Activated CD8-positive, alpha-beta memory T cell treated with anti-CD3 and anti-CD28 coated beads for 36 hours (primary cell): ENCODE data around the gene ZFAND3. TPM values are rescaled to one million over a fixed set of nuclear protein-coding genes. Genes with fewer than 3 reads are reported as not detected.

Experiments used
- CTCF ChIA-PET: fragments of 350-600 bp; sonication (Branson Sonifier 250); formaldehyde crosslinking; loops from one replicate; lab custom pipeline; 2021; ENCODE audit warnings: antibody characterized with exemption; lab: Charles Lee
- POLR2A ChIA-PET: fragments of 350-600 bp; sonication (Branson Sonifier 250); formaldehyde crosslinking; loops from one replicate; lab custom pipeline; 2021; ENCODE audit warnings: antibody characterized with exemption; lab: Charles Lee
- total RNA-seq, 2 experiments: library from RNA; stranded (reverse); gene quantifications; one replicate each; pipeline ENCODE4 v1.2.3, GENCODE V29; 2021

ZFAND3 gene
- total RNA-seq, 2 experiments from 2014 or later: 29.3 TPM

DNA sequence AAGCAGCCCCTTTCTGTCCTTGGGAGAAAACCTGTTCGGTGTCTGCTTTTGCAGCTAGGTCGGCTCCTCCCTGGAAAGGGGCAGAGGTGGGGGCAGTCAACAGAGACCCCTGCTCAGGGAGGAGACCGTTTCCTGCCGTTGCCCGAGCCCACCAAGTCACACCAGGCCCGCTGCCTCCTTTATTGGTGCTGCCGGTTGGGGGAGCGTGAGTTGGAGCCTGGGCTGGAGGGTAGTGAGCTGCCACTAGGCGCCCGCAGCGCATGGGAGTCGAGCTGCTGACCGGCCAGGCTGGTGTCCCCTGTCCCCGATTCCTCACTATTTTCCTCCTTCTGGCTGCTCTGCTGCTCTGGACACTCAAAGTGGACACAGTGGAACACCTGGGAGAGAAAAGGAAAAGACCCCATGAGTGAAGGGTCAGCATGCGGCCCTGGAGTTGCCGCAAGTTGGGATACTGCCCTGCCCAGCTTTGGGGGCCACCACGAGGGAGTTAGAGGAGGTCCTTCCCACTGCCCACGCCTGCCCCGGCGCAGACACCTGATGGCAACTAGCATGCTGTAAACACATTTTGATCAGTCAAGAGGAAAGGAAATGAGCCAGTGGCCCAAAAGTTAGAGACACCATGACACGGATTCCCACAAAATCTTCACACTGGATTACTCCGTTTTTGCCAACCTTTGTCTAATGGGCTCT lies 355.4 kb downstream of the ZFAND3 start:
- ChIA-PET POLR2A (no interaction called here), CTCF (no interaction called here)

DNA sequence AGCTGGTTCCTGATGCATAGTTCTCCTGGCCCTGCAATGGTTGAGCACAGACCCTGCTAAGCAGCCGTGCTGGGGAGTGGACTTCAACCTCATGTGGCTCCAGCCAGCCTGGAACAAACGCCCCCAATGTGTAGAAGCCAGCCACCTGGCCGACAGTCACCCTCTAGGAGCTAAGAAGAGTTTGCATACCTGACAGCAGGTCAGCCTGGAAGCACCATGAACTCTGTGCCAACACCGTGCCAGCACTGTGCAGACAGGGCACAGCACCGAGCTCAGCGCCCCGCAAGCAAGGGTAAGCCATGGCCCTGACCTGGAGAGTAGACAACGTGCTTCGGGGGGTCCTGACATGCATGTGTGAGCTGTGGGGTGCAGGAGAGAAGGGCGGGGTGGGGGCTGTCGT lies 356.3 kb downstream of the ZFAND3 start:
- ChIA-PET POLR2A (interaction anchor here (1.1 kb wide), 1 partner anchor 20 kb away, joined by 3 read pairs; no protein-coding TSS in a partner anchor), CTCF (no interaction called here)

DNA sequence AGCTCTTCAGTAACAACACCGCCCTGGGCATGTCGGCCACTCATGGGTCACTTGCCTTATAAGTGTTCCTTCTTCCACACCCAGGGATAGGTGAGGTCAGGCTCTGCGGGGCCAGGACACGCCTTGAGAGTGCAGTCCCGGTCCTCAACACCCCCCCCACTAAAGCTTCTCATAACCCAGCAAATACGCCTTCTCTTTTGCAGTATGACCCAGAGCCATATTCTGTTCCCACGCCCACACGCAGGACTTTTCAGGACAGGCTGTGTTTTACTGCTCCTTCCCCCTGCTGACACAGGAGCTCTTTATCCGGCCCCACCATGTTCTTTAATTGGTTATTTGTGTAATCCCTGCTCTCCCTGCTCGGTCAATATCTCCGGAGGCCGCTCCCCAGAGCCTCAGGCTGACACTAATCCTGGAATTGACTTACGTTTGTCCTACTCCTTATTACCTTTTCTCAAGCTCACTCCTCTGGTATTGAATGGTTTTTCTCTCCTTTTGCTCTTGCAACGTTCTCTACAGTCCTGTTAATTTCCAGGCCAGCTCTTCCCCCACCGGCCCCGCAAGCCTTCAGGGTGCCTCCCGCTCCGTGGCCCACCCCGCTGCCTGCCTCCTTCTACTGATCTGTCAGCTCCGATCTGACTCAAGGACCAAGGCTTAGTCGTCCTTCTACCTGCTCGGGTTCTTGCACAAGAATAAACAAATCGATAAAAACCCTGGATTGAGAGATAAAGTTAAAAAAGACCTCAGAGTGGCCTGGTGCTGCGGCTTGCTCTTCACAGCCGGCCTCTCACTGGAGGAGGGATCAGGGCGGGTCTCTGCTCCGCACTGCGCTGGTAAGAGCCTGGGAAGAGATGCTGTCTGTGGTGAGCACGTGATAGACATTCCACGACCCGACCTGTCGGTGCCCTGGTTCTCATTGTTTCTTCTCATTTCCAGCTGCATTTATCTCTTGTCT lies 357.5 kb downstream of the ZFAND3 start:
- CTCF ChIA-PET: no interaction called here
- POLR2A ChIA-PET: no interaction called here

DNA sequence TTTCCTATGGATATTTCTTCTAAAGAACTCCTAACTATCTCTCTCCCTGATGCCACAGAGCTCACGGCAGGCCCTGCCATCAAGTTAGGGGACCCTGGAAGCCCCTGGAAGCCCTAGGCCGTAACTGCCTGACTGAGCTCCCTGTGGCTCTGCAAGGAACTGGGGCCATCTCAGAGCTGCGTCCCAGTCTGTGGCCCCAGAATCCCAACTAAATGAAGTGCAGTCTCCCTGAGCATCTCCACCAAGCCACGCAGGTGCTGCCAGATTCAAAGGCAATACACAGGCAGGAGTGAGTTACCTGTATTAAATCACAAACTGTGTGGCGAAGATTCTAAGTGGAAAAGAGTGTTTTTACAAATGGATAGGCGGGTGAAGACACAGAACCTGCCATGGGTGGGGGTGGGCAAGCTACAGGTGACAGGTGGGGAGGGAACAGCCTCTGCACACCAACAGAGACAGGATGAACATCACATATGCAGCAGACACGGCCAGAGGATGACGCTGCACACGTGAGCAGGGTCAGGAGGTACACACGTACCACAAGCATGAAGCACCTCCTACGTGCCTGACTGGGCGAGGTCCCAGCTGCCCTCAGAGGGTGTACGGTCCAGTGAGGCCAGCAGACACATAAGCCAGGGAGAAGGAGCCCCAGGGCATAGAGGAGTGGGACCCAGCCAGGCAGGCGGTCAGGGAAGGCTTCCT lies 358.5 kb downstream of the ZFAND3 start:
- ChIA-PET POLR2A (no interaction called here), CTCF (no interaction called here)

DNA sequence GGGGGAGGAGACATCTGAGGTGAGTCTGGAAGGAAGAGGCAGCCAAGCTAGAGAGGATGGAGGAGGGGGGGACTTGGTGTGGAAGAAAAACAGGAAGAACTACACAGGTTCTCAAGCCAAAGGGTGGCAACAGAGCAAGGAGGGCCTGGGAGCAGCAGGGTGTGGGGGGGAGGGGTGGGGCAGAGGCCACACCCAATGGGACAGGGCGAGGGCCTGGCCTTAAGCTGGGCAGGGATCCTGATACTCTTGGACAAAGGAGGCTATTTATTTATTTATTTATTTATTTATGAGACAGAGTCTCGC lies 359.0 kb downstream of the ZFAND3 start:
- CTCF ChIA-PET: no interaction called here
- POLR2A ChIA-PET: no interaction called here

DNA sequence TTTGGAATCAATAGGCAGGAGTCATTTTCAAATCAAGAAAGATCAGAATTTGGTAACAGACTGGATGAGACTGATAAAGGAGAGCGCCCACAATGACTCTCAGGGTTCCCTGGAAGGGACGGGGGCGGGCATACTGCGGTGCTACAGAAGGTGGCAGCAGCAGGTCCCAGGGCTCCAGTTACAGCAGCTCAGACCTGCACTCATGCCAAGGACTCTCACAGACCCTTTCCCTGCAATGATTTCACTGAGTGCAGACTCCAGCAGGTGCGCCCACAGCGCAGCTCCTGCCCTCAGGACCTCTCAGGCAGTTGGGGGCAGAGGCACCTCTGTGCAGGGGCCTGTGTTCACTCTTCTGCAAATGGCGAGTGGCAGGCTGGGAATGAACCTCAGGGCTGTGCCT lies 359.8 kb downstream of the ZFAND3 start:
- ChIA-PET POLR2A (no interaction called here), CTCF (interaction anchor here (1.0 kb wide), 1 partner anchor 315 kb away, joined by 3 read pairs; no protein-coding TSS in a partner anchor)

DNA sequence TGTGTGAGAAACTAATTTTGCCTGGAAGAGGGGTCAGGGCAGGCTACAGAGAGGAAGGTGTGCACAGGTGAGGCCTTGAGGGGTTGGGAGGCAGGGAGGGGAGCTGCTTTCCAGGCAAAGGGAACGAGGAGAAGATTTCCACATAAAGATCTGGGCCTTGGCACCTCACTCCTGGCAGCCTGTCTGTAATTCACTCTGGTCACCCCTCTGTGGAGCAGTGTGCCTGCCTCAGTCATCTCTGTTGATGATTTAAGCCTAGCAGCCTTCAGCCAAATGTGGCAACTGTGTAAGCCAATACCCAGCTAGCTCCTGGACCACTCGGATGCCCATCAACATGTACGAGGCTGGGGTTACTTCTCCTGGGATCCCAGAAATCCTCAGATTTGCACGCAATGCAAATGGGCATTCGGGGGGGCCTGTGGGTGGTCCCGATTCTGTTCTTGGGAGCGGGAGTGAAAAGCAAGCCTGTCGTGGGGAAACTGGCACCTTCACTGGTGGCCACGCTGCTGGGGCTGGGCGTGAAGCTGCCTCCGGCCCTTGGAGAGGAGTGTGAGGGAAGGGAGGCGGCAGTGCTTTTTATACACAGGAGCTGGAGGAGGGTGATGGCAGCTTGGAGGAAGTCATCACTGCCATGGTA lies 360.4 kb downstream of the ZFAND3 start:
- ChIA-PET CTCF (interaction anchor here (1.0 kb wide), 1 partner anchor 314 kb away, joined by 3 read pairs; no protein-coding TSS in a partner anchor), POLR2A (no interaction called here)

DNA sequence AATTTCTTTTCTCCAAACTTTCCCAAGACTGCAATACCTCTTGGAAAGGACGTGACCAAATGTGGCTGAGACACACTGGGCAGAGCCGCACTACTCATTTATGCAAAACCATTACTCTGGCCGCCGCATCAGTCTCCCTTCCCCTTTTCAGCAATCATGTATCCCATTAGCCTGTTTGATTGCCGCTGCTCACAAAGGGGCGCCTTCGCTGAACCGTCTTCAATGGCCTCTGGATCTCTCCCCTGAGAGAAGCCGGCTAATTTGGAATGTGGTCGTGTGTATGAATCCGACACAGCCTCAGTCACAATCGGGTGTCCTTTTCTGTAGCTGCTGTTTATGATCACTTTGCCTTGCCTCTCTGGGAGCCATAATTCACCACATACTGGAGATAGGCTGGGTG lies 361.1 kb downstream of the ZFAND3 start:
- POLR2A ChIA-PET: no interaction called here

DNA sequence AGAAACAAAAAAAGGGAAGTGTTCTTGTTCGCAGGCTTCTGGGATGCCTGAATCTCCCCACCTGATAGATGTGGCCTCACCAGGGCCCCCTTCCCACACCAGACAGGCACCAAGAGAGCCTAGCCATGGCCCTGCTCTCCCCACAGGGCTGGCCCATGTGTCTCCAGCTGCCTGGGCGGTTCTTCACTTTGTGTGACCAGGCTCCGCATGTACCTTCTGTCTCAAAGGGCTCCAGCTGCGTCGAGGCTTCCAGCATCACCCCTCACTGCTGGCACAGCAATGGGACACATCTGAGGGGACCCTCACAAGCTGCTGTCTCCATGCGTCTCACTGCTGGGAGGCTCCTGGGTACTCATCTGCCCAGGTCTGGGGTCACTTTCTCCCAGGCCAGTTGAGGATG lies 362.9 kb downstream of the ZFAND3 start:
- POLR2A ChIA-PET: no interaction called here
- CTCF ChIA-PET: no interaction called here

More for the DNA sequence above, 361.1 kb downstream of the ZFAND3 start:
- CTCF ChIA-PET: no interaction called here

DNA sequence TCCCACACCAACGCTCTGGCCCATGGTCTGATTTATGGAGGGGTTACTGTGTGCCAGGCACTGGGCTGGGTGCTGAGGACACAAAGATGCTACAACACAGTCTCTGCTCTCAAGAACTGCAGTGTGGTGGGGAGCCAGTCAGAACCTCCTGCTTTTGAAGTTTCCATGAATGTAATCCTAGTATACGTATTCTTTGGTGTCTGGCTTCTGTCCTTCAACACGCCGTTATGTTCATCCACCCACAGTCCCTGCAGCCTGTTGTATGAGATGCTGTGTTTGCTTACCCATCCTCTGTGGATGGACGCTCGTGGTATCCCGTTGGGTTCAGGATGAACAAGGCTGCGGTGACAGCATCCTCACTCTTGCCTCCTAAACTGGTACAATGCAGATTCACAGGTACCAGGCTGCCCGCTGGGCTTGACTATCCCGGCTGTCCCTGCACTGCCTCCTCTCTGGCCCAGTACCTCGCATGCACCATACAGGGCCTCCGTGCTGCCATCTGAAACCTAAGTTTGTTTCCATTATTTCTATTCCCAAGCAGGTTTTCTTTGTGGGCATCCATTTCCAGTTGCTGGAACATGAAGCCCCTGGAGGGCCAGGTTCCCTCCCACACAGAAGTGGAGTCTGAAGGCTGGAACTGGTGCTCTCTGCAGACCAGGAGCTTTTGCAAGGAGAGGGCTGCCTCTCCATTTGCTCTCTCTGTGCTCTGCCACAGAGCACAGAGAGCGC lies 364.5 kb downstream of the ZFAND3 start:
- ChIA-PET POLR2A (no interaction called here), CTCF (no interaction called here)

DNA sequence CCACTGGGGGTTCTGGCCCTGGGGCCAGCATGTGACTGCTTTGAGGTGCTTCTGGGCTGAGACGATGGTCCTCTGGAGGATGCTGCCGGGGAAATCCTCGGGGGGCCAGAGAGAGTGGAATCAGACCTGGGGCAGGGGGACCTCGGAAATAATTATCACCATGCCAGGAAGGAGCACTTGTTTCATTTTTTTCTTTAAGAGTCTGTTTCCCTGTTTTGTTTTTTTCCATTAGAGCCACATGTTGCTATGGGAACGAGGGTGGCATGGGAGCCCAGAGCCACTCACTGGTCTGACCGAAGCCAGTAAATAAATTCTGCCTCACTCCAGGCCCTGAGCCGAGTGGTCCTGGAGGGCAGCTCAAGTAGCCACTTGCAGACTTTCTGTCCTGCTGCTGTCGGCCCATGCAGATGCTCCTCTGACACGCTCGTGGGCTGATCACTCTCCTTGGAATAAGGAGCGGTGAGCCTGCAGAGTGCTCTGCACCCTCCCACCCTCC lies 365.1 kb downstream of the ZFAND3 start:
- ChIA-PET POLR2A (no interaction called here), CTCF (no interaction called here)

DNA sequence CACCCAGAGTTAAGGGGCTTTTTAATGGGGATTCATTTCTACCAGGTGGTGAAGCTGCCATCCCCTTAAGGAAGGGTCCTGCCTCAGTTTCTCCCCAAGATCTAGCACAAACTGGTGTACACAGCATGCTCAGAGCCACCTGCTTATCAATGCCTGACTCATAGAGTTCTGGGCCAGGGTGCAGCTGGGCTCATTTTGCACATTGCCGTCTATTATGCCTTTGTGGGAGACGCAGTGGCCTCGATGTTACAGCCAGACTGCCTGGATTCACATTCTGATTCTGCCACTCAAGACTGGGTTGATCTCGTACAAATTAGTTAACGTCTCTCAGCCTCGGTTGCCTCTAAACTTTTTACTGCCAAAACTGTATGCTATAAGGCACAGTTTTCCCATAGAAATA lies 365.7 kb downstream of the ZFAND3 start:
- POLR2A ChIA-PET: no interaction called here
- CTCF ChIA-PET: no interaction called here

DNA sequence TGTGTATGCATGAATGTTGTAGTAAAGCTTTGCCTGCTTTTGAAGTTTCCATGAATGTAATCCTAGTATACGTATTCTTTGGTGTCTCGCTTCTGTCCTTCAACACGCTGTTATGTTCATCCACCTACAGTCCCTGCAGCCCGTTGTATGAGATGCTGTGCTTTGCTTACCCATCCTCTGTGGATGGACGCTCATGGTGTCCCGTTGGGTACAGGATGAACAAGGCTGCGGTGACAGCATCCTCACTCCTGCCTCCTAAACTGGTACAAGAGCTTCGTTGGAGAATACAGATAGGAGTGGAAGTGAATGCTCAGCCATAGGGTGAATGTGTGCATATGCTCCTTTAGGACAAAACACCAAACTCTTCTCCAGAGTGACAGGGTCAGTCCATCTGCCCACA lies 366.2 kb downstream of the ZFAND3 start:
- POLR2A ChIA-PET: no interaction called here
- CTCF ChIA-PET: no interaction called here

DNA sequence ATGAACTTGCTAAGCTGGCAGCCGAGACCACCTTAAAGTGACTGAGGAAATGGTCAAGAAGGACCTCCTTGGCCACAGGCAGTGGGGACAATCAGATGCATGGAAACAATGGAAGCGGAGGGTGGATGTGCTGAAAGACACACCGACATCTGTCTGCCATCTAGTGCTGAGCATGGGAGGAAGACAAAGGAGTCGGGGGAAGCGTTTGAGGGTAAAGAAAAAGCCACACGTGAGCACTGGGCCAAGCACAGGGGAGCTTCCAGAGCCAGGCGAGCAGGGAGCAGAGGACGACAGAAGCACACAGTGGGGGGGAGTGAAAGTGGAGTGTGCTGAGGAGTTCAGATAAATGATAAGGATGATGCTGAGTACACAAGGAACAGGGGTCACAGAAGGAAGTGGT lies 367.8 kb downstream of the ZFAND3 start:
- ChIA-PET CTCF (no interaction called here), POLR2A (no interaction called here)

DNA sequence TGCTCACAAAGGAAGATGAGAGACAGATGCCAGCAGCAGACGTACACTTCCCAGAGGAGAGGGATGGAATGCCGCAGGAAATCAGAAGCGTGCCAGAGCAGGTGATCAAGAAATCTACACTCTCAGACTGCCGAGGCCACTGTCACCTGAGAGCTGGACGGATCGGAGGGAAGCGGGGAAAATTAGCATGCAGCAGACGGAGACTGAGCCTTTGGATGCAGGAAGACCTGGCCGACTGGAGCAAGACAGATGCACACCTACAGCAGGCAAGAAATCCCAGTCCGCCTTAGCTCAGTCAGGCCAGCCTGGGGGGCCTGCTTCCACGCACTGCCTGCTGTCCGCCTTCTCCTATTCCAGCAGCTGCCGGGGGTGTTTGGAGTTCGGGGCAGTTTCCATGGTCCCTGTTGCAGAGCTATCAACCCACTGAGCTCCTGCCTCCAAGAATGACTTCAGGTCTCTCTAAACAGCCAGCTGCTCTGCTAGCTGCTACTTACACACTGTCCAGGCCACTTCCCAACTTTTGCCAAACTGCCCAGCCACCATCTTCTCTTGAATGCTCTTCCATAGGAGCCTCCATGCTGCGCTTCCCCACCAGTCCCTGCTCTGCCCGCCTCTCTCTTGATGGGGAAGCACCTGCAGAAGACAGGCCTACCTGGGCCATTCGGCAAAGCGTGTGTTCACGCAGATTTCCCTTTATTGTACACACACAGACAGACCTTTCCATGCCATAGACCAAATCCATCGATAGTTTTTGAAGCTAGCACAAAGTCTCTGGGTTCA lies 368.5 kb downstream of the ZFAND3 start:
- ChIA-PET CTCF (no interaction called here), POLR2A (no interaction called here)

DNA sequence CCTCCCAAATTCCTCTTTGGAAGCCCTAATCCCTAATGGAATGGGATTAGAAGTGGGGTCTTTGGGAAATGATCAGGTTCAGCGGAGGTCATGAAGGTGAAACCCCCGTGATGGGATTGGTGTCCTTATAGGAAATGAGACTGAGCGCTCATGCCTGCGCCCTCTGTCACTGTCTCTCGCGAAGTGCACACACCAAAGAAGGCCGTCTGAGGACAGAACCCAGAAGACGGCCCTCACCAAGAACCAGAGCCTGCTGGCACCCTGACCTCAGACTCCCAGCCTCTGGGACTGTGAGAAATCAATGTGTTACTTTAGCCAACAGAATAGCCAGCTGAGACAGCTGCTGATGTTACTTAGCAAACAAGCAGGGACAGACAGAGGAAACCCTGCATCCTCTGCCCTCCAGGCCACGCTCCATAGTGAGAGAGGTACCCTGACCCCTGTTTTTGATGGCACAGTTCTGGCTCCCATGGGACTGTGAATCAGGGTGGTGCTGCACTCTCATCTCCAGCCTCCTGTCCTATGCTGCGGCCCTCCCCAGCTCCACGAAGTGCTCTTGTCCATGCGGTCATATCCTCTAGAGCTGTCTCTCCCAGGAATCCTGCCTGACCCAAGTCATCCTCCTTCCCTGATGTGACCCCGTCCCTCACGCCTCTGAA lies 369.3 kb downstream of the ZFAND3 start:
- ChIA-PET CTCF (no interaction called here), POLR2A (no interaction called here)

DNA sequence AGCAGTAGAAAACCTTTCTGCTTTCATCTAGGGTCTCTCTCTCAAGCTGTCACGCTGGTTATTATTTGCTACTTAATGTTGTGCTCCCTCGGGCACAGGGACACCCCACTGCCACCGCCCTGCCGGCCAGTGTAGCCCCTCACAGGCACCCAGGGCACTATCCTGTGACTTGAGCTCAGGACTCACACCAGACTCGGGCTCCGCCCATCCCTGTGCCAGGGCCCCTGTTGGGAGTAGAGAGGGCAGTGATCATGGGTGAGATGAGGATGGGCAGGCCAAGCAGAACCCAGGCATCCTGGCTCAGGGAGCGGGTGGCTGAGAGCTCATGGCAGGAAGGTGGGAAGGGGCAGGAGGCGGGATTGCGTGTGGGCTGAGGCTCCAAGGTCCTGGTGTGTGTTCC lies 371.9 kb downstream of the ZFAND3 start:
- CTCF ChIA-PET: no interaction called here
- POLR2A ChIA-PET: no interaction called here

DNA sequence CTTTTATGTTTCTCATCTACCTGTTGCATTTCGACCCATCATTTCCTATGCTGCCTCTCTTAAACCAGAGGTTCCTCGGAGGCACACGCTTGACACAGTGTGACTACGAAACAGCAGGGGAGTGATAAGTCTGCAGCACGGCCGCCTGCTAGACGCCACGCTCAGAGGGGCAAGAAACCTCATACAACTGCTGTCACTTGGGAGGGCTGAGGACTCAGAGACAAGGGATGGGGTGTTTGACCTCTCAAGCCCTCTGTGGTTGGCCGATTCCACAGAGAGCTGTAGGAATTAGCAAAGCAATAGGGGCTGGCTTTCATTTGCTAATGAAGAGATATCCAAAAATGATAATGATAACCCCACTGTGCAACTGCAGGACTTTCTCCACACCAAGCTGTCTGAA lies 372.5 kb downstream of the ZFAND3 start:
- CTCF ChIA-PET: no interaction called here
- POLR2A ChIA-PET: no interaction called here
